Uterus (tissue), 4 donors: ENCODE measurements around the gene RAB9A. TPM values are rescaled to one million over a fixed set of nuclear protein-coding genes. Genes with fewer than 3 reads are reported as not detected.
"Not testable (repeated sequence)": the region's sequence is repeated elsewhere in the genome, so short reads cannot be mapped to it uniquely, and the experiment has no call there.

ENCODE experiments used
- DNase-seq, 2 donors: peaks; one replicate each; pipeline ENCODE4 v3.0.0-alpha.2; 2019 to 2020
- H3K27ac ChIP-seq, 2 donors: fragments of 200-600 bp; sonication (generic); 1 replicate in 1 of 2; 2 replicates in 1 of 2; pipeline ENCODE4 v1.5.1; 2016 to 2018
- H3K27me3 ChIP-seq, 2 donors: fragments of 200-600 bp; sonication (generic); one replicate each; pipeline ENCODE4 v1.5.1; 2018 to 2019; ENCODE audit warnings: control low read depth in 1 of 2
- H3K36me3 ChIP-seq, 2 donors: fragments of 200-600 bp; sonication (generic); one replicate each; pipeline ENCODE4 v1.5.1; 2019; ENCODE audit warnings: control low read depth in 1 of 2
- H3K4me1 ChIP-seq, 2 donors: fragments of 200-600 bp; sonication (generic); one replicate each; pipeline ENCODE4 v1.5.1; 2018 to 2019; ENCODE audit warnings: control low read depth in 1 of 2
- H3K4me3 ChIP-seq, 2 donors: fragments of 200-600 bp; sonication (generic); 1 replicate in 1 of 2; 2 replicates in 1 of 2; pipeline ENCODE4 v1.5.1; 2018 to 2019; ENCODE audit warnings: mild to moderate bottlenecking in 1 of 2
- H3K9me3 ChIP-seq, 2 donors: fragments of 200-600 bp; sonication (generic); one replicate each; pipeline ENCODE4 v1.5.1; 2019; ENCODE audit warnings: control low read depth in 1 of 2
- POLR2A ChIP-seq, 2 donors: fragments of 450-650 bp; IDR thresholded peaks; one replicate each; pipeline ENCODE4 v1.6.1; 2016; ENCODE audit warnings: antibody characterized with exemption in 2 of 2, mild to moderate bottlenecking in 1 of 2, moderate library complexity in 1 of 2
- intact Hi-C: fragments of 100-400 bp; cut with DNase I; formaldehyde crosslinking; loops from one replicate; pipeline ENCODE4 v1.15.1; 2023; ENCODE audit warnings: low total_unique reads
- total RNA-seq, 4 donors: library from RNA; depleted of rRNA in 3 of 4; stranded (reverse); fragments of >200 nt in 3 of 4; gene quantifications; one replicate each; pipeline versions ENCODE4 v1.1.0 to v1.2.4, GENCODE V29; 2014 to 2023
- TF ChIP-seq, protein P1 (sequence below), 4 experiments: fragments of 200-600 bp in 2 of 4; fragments of 450-650 bp in 2 of 4; sonication (generic) in 2 of 4; IDR thresholded peaks; one replicate each; pipeline ENCODE4 v1.5.1; 2016 to 2019; ENCODE audit warnings: antibody characterized with exemption in 4 of 4, mild to moderate bottlenecking in 2 of 4, moderate library complexity in 1 of 4
- donor health status: DM: yes; HTN: yes; CAD: no.

Gene RAB9A
- total RNA-seq, 4 donors from 2014 or later = 27.2 to 40.2 (median 28.2) TPM

DNA sequence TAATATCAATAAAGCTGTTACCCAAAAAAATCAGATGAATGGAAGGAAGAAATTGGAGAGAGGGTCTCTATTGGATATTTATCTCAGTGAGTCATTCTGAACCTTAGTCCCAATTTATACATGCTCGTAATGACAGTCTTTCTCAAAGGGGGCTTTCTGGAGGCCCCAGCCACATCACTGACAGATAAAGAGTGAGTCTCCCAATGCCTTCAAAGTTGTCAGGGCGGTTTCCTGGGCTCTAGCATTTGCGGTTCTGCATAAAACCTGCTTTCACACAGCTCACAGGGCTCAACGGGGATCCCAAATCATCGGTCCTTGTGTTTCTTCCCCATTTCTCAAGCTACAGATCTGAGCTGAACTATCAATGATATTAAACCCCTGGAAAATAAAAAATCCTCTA is 18.7 kb upstream of the RAB9A start:
- intact Hi-C loops = no loop called here
- TF ChIP-seq, protein P1, sequence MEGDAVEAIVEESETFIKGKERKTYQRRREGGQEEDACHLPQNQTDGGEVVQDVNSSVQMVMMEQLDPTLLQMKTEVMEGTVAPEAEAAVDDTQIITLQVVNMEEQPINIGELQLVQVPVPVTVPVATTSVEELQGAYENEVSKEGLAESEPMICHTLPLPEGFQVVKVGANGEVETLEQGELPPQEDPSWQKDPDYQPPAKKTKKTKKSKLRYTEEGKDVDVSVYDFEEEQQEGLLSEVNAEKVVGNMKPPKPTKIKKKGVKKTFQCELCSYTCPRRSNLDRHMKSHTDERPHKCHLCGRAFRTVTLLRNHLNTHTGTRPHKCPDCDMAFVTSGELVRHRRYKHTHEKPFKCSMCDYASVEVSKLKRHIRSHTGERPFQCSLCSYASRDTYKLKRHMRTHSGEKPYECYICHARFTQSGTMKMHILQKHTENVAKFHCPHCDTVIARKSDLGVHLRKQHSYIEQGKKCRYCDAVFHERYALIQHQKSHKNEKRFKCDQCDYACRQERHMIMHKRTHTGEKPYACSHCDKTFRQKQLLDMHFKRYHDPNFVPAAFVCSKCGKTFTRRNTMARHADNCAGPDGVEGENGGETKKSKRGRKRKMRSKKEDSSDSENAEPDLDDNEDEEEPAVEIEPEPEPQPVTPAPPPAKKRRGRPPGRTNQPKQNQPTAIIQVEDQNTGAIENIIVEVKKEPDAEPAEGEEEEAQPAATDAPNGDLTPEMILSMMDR (IDR thresholded peaks at IDR 0.05) = no peak
- no peak for TF ChIP-seq POLR2A (IDR thresholded peaks at IDR 0.05)
- no peaks in the 10 kb centered on the region for H3K27me3 ChIP-seq
- no peaks in the 10 kb centered on the region for H3K36me3 ChIP-seq
- H3K9me3 ChIP-seq = no peaks in the 10 kb centered on the region
- no peak overlapping the region for H3K4me3 ChIP-seq
- H3K27ac ChIP-seq = peak overlapping the region; percentile 63 to 67
- DNase-seq = no peak
- no peaks in the 10 kb centered on the region for H3K4me1 ChIP-seq

DNA sequence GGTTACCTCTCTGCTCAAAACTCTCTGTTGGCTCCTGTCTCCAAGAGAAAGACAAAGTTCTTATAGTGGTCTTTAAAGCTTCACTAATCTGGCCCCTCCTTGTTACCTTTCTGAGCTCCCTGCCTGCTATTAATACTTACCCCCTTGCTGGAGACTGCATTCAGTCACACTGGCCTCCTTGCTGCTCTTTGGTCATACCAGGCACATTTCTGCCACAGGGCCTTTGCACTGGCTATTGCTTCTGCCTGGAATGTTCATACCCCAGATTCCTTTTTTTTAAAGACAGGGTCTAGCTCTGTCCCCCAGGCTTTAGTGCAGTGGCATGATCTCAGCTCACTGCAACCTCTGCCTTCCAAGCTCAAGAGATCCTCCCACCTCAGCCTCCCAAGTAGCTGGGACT is 15.9 kb upstream of the RAB9A start:
- intact Hi-C loops = no loop called here
- Histone ChIP-seq H3K9me3 (no peaks in the 10 kb centered on the region), H3K27me3 (no peaks in the 10 kb centered on the region), H3K36me3 (no peaks in the 10 kb centered on the region), H3K27ac (no peak overlapping the region), H3K4me1 (no peaks in the 10 kb centered on the region), H3K4me3 (no peak overlapping the region)
- TF ChIP-seq, protein P1 (IDR thresholded peaks at IDR 0.05) = no peak
- no peak for TF ChIP-seq POLR2A (IDR thresholded peaks at IDR 0.05)
- DNase-seq = no peak

DNA sequence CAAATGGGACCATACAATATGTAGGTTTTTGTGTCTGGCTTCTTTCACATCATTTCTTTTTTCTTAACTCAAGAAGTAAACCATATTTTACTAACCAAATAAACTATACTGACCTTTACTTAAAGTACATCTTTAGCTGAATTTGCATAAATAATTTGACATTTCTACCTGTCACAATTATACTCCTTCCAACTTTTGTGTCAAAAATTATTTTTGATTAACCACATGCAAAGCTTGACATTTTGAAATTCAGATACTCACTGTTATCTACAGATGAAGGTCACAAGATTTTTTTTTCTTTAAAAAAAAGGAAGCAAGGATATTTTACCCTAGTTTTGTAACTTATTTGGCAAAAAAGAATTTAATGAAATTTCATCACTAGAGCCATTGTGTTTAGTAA is 12.0 kb upstream of the RAB9A start:
- TF ChIP-seq, protein P1 (IDR thresholded peaks at IDR 0.05) = no peak
- no peak for TF ChIP-seq POLR2A (IDR thresholded peaks at IDR 0.05)
- Histone ChIP-seq H3K9me3 (no peaks in the 10 kb centered on the region), H3K27ac (no peak overlapping the region), H3K4me3 (no peak overlapping the region), H3K4me1 (no peaks in the 10 kb centered on the region), H3K27me3 (no peaks in the 10 kb centered on the region), H3K36me3 (no peaks in the 10 kb centered on the region)
- intact Hi-C loops = no loop called here
- no peak for DNase-seq

DNA sequence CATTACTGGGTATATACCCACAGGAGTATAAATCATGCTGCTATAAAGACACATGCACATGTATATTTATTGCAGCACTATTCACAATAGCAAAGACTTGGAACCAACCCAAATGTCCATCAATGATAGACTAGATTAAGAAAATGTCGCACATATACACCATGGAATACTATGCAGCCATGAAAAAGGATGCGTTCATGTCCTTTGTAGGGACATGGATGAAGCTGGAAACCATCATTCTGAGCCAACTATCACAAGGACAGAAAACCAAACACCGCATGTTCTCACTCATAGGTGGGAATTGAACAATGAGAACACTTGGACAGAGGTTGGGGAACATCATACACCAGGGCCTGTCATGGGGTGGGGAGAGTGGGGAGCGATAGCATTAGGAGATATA is 9.2 kb upstream of the RAB9A start:
- not testable (repeated sequence) for H3K27ac ChIP-seq, DNase-seq, H3K4me3 ChIP-seq, H3K36me3 ChIP-seq, H3K9me3 ChIP-seq, H3K4me1 ChIP-seq, H3K27me3 ChIP-seq
- intact Hi-C loops = loop anchor here (10.0 kb wide), 1 partner anchor 55 kb away; the partner anchor contains the start of genes OFD1 and TRAPPC2

DNA sequence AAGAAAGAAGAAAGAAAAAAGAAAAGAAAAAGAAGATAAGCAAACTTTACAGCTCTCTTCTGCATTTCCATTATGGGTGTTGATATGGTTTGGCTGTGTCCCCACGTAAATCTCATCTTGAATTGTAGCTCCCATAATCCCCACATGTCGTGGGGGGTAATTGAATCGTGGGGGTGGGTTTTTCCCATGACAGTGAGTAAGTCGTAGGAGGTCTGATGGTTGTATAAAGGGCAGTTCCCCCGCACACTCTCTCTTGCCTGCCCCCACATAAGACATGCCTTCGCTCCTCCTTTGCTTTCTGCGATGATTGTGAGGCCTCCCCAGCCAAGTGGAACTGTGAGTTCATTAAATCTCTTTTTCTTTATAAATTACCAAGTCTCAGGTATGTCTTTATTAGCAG is 7.3 kb upstream of the RAB9A start:
- Histone ChIP-seq H3K36me3 (no peaks in the 10 kb centered on the region), H3K27me3 (no peaks in the 10 kb centered on the region), H3K9me3 (no peaks in the 10 kb centered on the region), H3K4me3 (no peak overlapping the region), H3K27ac (no peak overlapping the region), H3K4me1 (no peaks in the 10 kb centered on the region)
- no peak for DNase-seq
- intact Hi-C loops = loop anchor here (10.0 kb wide), 1 partner anchor 53 kb away; the partner anchor contains the start of genes OFD1 and TRAPPC2
- TF ChIP-seq, protein P1 (IDR thresholded peaks at IDR 0.05) = no peak

DNA sequence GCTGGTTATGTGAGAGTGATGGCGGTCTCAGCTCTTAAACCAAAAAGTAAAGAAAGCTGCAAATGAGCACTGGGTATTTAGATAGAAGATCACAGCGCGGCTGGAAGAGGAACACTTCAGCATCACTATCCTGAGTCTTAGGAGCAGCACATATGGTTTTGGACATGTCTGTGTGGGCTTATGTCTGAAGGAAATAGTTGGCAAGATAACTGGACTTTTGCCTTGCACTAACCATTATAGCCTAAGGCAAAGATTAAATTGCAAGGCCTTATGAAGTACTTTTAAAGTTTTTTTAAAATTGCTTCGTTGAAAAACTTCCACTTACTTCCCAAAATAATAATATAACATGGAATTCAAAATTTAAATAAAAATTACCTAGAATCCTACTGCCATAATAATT is 4.6 kb upstream of the RAB9A start:
- H3K9me3 ChIP-seq = no peaks in the 10 kb centered on the region
- TF ChIP-seq, protein P1 (IDR thresholded peaks at IDR 0.05) = no peak
- TF ChIP-seq POLR2A (IDR thresholded peaks at IDR 0.05) = no peak
- H3K4me3 ChIP-seq = no peak overlapping the region
- no peaks in the 10 kb centered on the region for H3K4me1 ChIP-seq
- no peak for DNase-seq
- no peaks in the 10 kb centered on the region for H3K36me3 ChIP-seq
- intact Hi-C loops = loop anchor here (10.0 kb wide), 1 partner anchor 50 kb away; the partner anchor contains the start of genes OFD1 and TRAPPC2
- H3K27ac ChIP-seq = no peak overlapping the region
- no peaks in the 10 kb centered on the region for H3K27me3 ChIP-seq
